Left ventricle myocardium inferior (tissue), 1 donor: ENCODE data around the gene GALNT16. TPM values are rescaled to one million over a fixed set of nuclear protein-coding genes. Genes with fewer than 3 reads are reported as not detected.

ENCODE experiments used
- DNase-seq: peaks from one replicate; pipeline ENCODE4 v3.0.0-alpha.2; 2020
- H3K27ac ChIP-seq: fragments of 200-600 bp; replicated peaks from 2 replicates; pipeline ENCODE4 v1.8.0; 2021
- H3K27me3 ChIP-seq: fragments of 200-600 bp; 2 replicates; pipeline ENCODE4 v1.8.0; 2021; ENCODE audit warnings: low read depth
- H3K36me3 ChIP-seq: fragments of 200-600 bp; 2 replicates; pipeline ENCODE4 v1.8.0; 2021
- H3K4me1 ChIP-seq: fragments of 200-600 bp; 2 replicates; pipeline ENCODE4 v1.8.0; 2021
- H3K4me3 ChIP-seq: fragments of 200-600 bp; 2 replicates; pipeline ENCODE4 v1.8.0; 2021; ENCODE audit warnings: mild to moderate bottlenecking, moderate library complexity
- H3K9me3 ChIP-seq: fragments of 200-600 bp; replicated peaks from 2 replicates; pipeline ENCODE4 v1.8.0; 2021
- CTCF ChIP-seq: fragments of 200-600 bp; IDR thresholded peaks from 2 replicates; pipeline ENCODE4 v1.8.0; 2021; ENCODE audit warnings: antibody characterized with exemption, mild to moderate bottlenecking, borderline replicate concordance
- intact Hi-C: fragments of 100-400 bp; cut with micrococcal nuclease; formaldehyde crosslinking; loops from one replicate; pipeline ENCODE4 v1.11.0; 2022
- total RNA-seq: library from RNA; stranded (reverse); fragmentation: NEBNext Ultra II Directional; extraction: Animal tissue kit (Norgen Biotek cat#: 25700); gene quantifications from one replicate; pipeline ENCODE4 v1.2.1, GENCODE V29; 2021
- donor health status: DM: no; HTN: yes; CAD: no; lungs with severe emphysema.

GALNT16 gene
- total RNA-seq, 1 donor from 2014 or later, result 70.5 TPM

GRCh38 chr14:69231486-69231885 lies 28.5 kb upstream of the GALNT16 start:
- Histone ChIP-seq H3K4me1 (peaks cover 24% of the 10 kb centered on the region), H3K27ac (no peak overlapping the region), H3K9me3 (no peaks in the 10 kb centered on the region), H3K27me3 (no peaks in the 10 kb centered on the region), H3K4me3 (no peak overlapping the region), H3K36me3 (peaks cover 53% of the 10 kb centered on the region)
- intact Hi-C loops, result no loop called here
- DNase-seq, result no peak
- TF ChIP-seq CTCF, result no peak

GRCh38 chr14:69232388-69232787 lies 27.6 kb upstream of the GALNT16 start:
- Histone ChIP-seq H3K36me3 (peaks cover 62% of the 10 kb centered on the region), H3K4me1 (peaks cover 15% of the 10 kb centered on the region), H3K4me3 (no peak overlapping the region), H3K27ac (no peak overlapping the region), H3K9me3 (no peaks in the 10 kb centered on the region), H3K27me3 (no peaks in the 10 kb centered on the region)
- intact Hi-C loops, result no loop called here
- DNase-seq, result no peak
- TF ChIP-seq CTCF, result no peak

- Histone ChIP-seq H3K4me1 (peaks cover 11% of the 10 kb centered on the region), H3K9me3 (no peaks in the 10 kb centered on the region), H3K27me3 (no peaks in the 10 kb centered on the region), H3K36me3 (peaks cover 73% of the 10 kb centered on the region), H3K27ac (no peak overlapping the region), H3K4me3 (no peak overlapping the region)
- no peak for DNase-seq
- no peak for TF ChIP-seq CTCF
- intact Hi-C loops, result no loop called here
These were observed 25.9 kb upstream of the GALNT16 start for GRCh38 chr14:69234106-69234505.

GRCh38 chr14:69235708-69236107 lies 24.2 kb upstream of the GALNT16 start:
- intact Hi-C loops, result no loop called here
- no peak for DNase-seq
- no peak for TF ChIP-seq CTCF
- Histone ChIP-seq H3K27me3 (no peaks in the 10 kb centered on the region), H3K9me3 (no peaks in the 10 kb centered on the region), H3K27ac (no peak overlapping the region), H3K36me3 (peaks cover 73% of the 10 kb centered on the region), H3K4me3 (no peak overlapping the region), H3K4me1 (peaks cover 20% of the 10 kb centered on the region)

- TF ChIP-seq CTCF, result no peak
- peaks cover 78% of the 10 kb centered on the region for H3K36me3 ChIP-seq
- no peaks in the 10 kb centered on the region for H3K27me3 ChIP-seq
- intact Hi-C loops, result no loop called here
- no peak overlapping the region for H3K4me3 ChIP-seq
- H3K9me3 ChIP-seq, result no peaks in the 10 kb centered on the region
- H3K4me1 ChIP-seq, result peaks cover 21% of the 10 kb centered on the region
- no peak overlapping the region for H3K27ac ChIP-seq
- no peak for DNase-seq
These were observed 22.8 kb upstream of the GALNT16 start for GRCh38 chr14:69237142-69237541.

GRCh38 chr14:69237584-69237983 lies 22.4 kb upstream of the GALNT16 start:
- Histone ChIP-seq H3K4me1 (peaks cover 21% of the 10 kb centered on the region), H3K36me3 (peaks cover 74% of the 10 kb centered on the region), H3K27ac (no peak overlapping the region), H3K4me3 (no peak overlapping the region), H3K9me3 (no peaks in the 10 kb centered on the region), H3K27me3 (no peaks in the 10 kb centered on the region)
- TF ChIP-seq CTCF, result no peak
- DNase-seq, result no peak
- intact Hi-C loops, result no loop called here
